HFF-Myc (cell line): Measurements from ENCODE around the gene NEK6.
A peak's percentile ranks its signal among the peaks of the same experiment; 100 is the strongest.

Source experiments
- DNase-seq: peaks from one replicate; pipeline ENCODE4 v3.0.0-alpha.2; 2011; ENCODE audit warnings: low read depth; ENCODE audit errors: extremely low read depth
- H3K4me3 ChIP-seq: replicated peaks from 2 replicates; pipeline ENCODE4 v1.5.1; 2011; ENCODE audit warnings: low read depth, mild to moderate bottlenecking, control low read depth, low read length
- CTCF ChIP-seq: IDR thresholded peaks from 2 replicates; pipeline ENCODE4 v1.5.1; 2012; ENCODE audit warnings: mild to moderate bottlenecking, low read depth, low read length, control low read depth; ENCODE audit errors: missing control alignments

NEK6 gene

DNA sequence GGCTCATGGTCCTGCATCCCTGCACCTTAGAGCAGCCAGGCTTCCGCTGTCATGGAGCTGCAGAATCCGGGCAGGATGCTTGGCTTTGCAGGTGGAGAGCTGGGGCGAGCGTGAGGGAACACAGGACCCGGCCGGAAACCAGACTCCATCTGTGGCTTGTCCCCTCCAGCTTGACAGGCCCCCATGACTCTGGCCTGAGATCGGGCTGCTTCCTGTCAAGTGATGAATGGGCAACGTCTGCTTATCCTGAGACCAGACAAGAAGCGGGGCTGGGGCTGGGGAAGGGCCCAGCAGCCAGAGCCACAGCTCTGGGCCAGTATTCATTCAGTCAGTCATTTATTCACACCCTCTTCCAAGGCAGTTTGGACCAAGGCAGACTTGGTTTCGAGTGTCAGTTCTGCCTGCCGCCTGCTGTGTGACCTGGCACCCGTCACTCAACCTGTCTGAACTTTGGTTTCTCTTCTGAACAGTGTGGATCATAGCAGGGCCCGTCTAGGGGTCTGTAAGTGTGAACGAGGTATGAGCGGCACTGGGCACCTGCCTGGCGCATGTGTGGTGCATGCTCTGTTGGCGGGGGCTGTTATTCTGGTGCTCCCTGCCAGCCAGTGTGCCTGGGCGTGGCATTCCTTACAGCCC is 37.5 kb downstream of the NEK6 start:
- TF ChIP-seq CTCF, result no peak
- no peak overlapping the region for H3K4me3 ChIP-seq
- no peak for DNase-seq

- no peak for TF ChIP-seq CTCF
- DNase-seq, result no peak
- H3K4me3 ChIP-seq, result no peak overlapping the region
These were observed 38.3 kb downstream of the NEK6 start for GRCh38 chr9:124296094-124296493.

GRCh38 chr9:124296796-124297550 is 39.2 kb downstream of the NEK6 start:
- TF ChIP-seq CTCF, result no peak
- no peak overlapping the region for H3K4me3 ChIP-seq
- DNase-seq, result no peak

DNA sequence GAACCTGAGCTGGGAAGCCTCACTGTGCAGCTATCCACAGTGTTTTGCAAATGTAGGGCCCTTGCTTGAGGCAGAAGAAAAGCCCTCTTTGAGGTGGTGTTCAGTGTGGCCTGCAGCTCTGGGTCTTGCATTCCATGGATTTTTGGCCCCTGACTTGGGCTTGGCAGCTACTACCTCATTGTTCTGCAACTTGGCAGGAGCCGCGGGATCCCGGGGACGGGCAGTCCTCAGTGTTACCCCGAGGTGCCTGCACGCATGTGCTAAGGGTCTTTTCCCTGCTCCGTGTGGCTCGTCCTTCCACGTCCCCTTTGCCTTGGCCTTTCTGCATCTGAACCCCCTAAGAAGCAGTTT is 39.8 kb downstream of the NEK6 start:
- DNase-seq, result peak; percentile 65
- TF ChIP-seq CTCF, result no peak
- no peak overlapping the region for H3K4me3 ChIP-seq

DNA sequence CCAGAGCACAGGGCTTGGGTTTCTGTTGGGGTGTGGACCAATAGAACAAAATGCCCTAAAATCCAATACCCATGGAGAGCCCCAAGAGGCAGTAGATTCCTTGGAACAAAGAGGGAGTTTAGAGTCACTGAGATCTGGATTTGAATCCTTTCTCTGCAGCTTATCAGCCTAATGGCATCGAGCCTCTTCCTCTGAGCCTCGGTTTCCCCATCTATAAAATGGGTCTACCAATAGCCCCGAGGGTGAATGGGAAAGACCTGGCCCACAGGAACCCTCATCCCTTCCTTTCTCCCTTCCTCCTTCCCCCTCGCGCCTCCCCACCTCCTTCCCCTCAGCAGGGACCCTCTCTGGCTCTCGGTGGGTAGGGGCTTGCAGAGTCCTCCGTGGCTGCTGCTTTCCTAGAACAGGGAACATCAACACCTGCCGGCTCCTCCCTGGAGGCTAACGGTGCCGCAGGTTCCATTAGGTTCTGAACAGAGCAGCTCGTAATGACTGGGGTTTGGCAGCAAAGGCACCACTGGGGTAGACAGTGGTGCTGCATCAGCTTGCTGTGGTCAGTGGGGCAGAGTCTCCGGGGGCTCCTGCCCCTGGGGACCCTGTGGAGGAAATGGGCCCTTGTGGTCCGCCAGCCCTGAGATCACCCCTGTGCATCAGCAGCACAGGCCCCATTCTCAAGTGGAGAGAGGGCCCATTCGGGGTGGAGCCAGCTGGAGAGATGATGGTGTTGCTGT is 40.3 kb downstream of the NEK6 start:
- H3K4me3 ChIP-seq, result no peak overlapping the region

DNA sequence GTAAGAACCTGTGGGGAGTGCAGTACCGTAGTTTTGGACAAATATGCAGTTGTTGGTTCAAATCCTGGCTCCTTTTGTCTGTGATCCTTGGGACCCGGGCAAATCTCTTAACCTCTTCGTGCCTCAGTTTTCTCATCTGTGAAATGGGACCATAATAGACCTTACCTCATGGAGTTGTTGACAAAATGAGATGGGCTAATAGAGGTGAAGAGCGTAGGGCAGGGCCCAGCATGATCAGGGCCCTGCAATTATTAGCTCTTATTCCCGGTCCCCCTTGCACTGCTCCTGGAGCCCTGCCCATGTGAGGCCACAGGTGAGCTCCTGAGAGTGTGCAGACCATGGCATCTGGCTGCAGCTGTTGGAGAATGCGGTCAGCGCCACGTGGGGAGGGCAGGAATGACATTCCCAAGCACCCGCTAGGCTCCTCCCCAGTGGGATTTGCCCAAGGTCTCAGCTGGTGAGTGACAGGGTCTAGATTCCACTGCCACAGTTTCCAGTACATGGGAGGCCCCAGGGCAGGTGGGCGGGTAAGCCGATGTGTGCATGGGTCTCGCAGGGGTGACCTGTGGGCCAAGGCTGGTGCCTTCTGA is 41.0 kb downstream of the NEK6 start:
- no peak for TF ChIP-seq CTCF
- no peak for DNase-seq
- H3K4me3 ChIP-seq, result no peak overlapping the region

More for the DNA sequence above, 40.3 kb downstream of the NEK6 start:
- no peak for TF ChIP-seq CTCF
- DNase-seq, result no peak
